DMS 273 treated with DMSO at 0.1 percent for 48 hours (cell line): ENCODE data around the gene TDRD1.
"Not testable (repeated sequence)": the region's sequence is repeated elsewhere in the genome, so short reads cannot be mapped to it uniquely, and the experiment has no call there.

Experiments used
- DNase-seq: peaks from one replicate; lab custom pipeline; 2025; lab: John Stamatoyannopoulos, UW

TDRD1 gene

DNA sequence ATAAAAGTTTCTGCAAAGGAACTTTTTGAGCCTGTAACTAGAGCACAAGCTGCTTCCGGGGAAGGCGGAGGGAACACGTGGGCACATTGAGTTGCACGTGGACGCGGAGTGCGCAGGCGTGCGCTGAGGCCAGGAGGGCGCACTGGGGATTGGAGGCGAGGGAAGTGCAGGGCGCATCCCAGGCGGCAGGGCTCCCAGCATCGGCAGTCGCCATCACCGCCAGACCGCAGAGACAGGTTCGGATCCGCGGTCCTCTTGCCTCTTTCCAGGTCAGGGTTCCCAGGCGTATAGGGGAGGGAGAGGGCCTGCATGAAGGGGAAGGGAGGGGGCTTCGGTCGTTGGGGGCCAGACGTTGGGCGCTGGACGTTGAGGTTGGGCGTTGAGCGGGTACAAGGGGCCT is at the start of gene TDRD1:
Gene TDRD1 (plus strand): TSS at position 206 of the 400 bp plus-strand sequence. CDS start 8,479 bp downstream, outside the sequence.
- DNase-seq = no peak

GRCh38 chr10:114131094-114131493 is 48.1 kb upstream of the TDRD1 start:
- no peak for DNase-seq

GRCh38 chr10:114135476-114135875 is 43.7 kb upstream of the TDRD1 start:
- no peak for DNase-seq

- DNase-seq = no peak
These were observed 40.6 kb upstream of the TDRD1 start for GRCh38 chr10:114138581-114138980.

DNA sequence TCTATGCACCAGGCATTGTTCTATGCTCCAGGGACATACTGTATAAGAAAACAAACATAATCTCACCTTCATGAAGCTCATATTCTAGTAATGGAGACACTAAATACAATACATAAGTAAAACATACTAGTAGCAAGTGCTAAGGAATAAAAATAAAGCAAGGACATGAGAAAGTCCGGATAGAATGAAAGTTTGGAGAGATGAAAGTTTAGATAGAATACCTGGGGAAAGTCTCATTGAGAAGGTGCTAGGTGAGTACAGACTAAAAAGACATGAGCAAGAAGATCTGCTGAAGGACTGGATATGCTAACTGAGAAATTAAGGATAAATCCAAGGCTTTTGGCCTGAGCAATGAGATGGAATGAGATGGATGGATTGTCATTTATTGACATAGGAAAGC is 39.1 kb upstream of the TDRD1 start:
- DNase-seq = no peak

- not testable (repeated sequence) for DNase-seq
These were observed 38.3 kb upstream of the TDRD1 start for GRCh38 chr10:114140827-114141226.

DNA sequence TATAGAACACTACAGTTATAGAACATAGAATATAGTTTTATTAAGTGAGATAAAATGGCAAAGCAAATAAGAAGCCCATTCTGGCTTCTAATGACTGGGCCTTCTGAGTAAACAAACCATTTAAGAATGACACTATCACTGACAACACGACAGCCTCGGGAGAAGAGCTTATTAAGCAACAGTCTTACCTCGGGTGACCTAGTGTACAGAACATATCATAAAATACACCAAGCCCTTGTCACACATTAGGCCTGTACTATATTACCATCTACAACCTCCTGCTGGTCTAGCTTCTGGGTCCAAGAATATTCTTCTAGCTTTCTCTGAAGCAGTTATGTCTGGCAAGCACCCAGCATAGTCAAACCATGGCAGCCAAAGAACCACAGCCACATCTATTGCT is 37.1 kb upstream of the TDRD1 start:
- no peak for DNase-seq

GRCh38 chr10:114143160-114143559 is 36.0 kb upstream of the TDRD1 start:
- DNase-seq = no peak

- not testable (repeated sequence) for DNase-seq
These were observed 29.7 kb upstream of the TDRD1 start for GRCh38 chr10:114149476-114149875.

- DNase-seq = no peak
These were observed 27.7 kb upstream of the TDRD1 start for GRCh38 chr10:114151486-114151885.

- no peak for DNase-seq
These were observed 27.3 kb upstream of the TDRD1 start for GRCh38 chr10:114151892-114152291.

DNA sequence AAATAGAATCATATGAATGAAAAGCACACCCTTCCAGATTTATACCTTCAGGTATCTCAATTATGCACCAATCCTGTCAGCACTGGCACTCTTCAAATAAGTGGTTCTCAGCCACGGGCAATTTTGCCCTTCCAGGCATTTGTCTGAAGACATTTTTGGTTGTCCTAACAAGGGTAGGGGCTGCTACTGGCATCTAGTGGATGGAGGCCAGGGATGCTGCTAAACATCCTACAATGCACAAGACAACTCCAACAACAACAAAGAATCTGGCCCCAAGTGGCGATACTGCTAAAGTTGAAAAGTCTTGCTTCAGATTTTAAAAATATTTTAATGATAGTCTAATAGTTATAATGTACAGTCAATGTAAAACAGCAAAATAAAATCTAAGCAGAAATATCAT is 21.2 kb upstream of the TDRD1 start:
- DNase-seq = no peak

- DNase-seq = no peak
These were observed 16.1 kb upstream of the TDRD1 start for GRCh38 chr10:114163062-114163461.

DNA sequence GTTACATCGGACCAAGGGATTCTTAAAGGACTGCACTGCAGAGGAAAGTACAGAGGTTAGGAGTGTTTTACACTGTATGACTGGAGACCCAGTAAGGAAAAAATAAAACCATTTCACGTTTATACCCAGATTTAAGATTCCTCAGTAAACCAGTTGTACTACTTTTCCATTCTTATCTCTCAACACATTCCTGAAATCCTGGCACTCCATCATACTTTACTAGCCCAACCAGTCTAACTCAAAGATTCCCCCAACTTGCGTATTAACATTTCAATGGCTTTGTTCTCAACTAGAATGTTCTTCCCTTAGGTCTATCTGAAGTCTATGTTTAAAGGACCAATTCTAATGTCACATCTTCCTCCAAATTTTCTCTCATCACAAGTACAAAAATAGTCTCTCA is 13.1 kb upstream of the TDRD1 start:
- DNase-seq = no peak

DNA sequence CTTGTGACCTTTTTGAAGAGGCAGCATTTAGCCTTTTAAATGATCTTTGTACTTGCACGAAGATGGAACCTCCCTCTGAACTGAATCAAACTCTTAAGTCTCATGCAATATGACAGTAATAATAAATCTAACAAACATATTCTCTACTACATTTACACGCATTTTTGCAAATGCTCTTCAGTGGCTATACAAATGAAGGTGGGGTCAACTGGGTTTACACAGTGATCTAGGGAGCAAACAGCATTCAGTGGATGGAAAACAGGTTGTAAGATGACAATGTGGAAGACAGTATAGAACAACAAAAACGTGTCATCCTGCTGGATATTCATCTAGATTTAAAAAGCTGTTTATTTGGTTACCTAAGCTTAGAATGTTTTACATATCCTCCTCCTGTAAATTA is 12.7 kb upstream of the TDRD1 start:
- DNase-seq = no peak

GRCh38 chr10:114167985-114168384 is 11.2 kb upstream of the TDRD1 start:
- DNase-seq = no peak

- no peak for DNase-seq
These were observed 10.6 kb upstream of the TDRD1 start for GRCh38 chr10:114168450-114169009.

DNA sequence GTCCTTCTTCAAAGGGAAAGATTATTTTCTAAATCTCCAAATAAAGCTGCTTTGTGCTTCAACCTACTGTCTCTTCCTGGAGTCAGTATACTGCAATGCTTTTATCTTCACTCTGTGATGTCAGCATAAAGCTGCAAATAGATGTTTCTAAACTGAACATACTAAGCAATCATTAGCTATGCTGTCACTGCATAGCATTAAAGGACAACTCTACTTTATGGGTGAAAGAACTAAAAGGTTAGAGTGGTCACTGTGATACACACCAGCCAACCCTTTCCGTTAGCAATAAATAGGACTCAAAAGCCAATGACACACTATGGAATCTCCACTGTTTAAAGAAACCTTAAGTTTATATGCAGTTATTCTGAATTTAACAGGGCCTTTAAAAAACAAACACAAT is 6.9 kb upstream of the TDRD1 start:
- no peak for DNase-seq

GRCh38 chr10:114172776-114173602 is 6.2 kb upstream of the TDRD1 start:
- no peak for DNase-seq

DNA sequence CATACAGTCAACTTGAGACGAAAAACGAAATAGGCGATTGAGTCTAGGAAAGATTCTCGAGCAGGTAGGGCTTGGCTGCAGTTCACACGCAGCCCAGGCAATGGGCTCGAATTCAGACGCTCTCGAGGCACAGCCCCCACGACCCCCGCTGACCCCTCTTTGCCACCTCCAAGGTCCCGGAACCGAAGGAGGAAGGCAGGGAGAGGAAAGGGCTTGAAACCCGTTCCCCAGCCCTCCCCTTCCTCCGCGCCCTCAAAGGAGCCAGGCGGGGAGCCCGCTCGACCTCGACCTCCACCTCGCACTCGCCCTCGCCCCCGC is 5.6 kb upstream of the TDRD1 start:
- DNase-seq = no peak

DNA sequence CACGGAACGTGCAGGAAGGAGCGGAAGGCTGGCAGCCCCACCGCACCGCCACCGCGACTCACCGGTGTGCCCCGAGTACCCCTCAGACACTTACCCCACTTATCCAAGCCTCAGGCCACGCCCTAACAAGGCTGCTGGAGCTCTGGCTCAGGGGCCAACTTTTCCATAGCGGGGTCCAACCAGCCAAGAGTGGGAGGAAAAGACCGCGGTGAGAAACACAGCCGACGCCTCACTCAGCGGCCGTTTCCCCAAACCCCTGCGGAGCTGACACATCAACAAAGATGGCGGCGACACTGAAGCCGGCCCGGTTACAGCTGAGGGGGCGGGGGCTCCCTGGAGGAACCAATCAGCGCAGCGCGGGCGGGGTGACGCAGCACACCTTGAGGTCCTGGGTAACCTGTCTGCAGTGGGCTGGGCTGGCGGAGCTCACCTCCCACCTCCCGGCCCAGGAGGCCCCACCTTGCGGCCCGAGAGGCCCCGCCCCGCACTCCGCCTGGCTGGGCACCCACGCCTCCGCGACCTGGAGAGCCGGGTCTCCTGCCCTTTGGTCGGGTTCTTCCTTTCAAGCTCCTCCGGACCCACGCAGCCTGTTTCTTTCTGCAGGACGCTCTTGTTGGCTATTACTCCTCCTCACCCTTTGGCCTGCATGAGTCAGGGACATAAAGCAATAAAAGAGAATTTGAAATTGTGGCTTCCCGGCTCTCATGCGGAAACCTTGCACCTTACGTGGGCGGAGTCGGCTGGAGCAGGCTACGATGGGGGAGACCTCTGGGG is 5.0 kb upstream of the TDRD1 start, which contains the start of gene CCDC186:
Gene CCDC186 (minus strand): TSS at position 283 of the 774 bp plus-strand sequence. CDS start 10,935 bp downstream, outside the sequence.
- peak; percentile 67 for DNase-seq

- no peak for DNase-seq
These were observed 4.4 kb upstream of the TDRD1 start for GRCh38 chr10:114174695-114175188.

GRCh38 chr10:114175667-114176066 is 3.5 kb upstream of the TDRD1 start:
- no peak for DNase-seq
